ENCODE results near the gene TPBG. TPM values are rescaled to one million over a fixed set of nuclear protein-coding genes. Genes with fewer than 3 reads are reported as not detected.
"Not testable (repeated sequence)": the region's sequence is repeated elsewhere in the genome, so short reads cannot be mapped to it uniquely, and the experiment has no call there.

The TPBG gene
- total RNA-seq, 2 experiments from 2014 or later = 0.35 to 0.50 TPM

- ChIA-PET POLR2A (no interaction called here), CTCF (no interaction called here)
- no peak for DNase-seq
- H3K36me3 Mint-ChIP-seq (ENCODE audit: low read depth) = no peaks in the 10 kb centered on the region
- H3K4me3 Mint-ChIP-seq = no peak overlapping the region
- no peaks in the 10 kb centered on the region for H3K9me3 Mint-ChIP-seq
- H3K27ac Mint-ChIP-seq = no peak overlapping the region
- no peaks in the 10 kb centered on the region for H3K4me1 Mint-ChIP-seq
- no peaks in the 10 kb centered on the region for H3K27me3 Mint-ChIP-seq
Observed at GRCh38 chr6:82385546-82385945, 21.9 kb downstream of the TPBG start.

- ChIA-PET POLR2A (no interaction called here), CTCF (no interaction called here)
- H3K27me3 Mint-ChIP-seq = no peaks in the 10 kb centered on the region
- no peak overlapping the region for H3K4me3 Mint-ChIP-seq
- H3K9me3 Mint-ChIP-seq = no peaks in the 10 kb centered on the region
- no peaks in the 10 kb centered on the region for H3K36me3 Mint-ChIP-seq (ENCODE audit: low read depth)
- no peak for DNase-seq
- no peak overlapping the region for H3K27ac Mint-ChIP-seq
- H3K4me1 Mint-ChIP-seq = no peaks in the 10 kb centered on the region
Observed at GRCh38 chr6:82385961-82386360, 22.3 kb downstream of the TPBG start.

- H3K4me3 Mint-ChIP-seq; DNase-seq; CTCF ChIA-PET; H3K4me1 Mint-ChIP-seq; POLR2A ChIA-PET; H3K9me3 Mint-ChIP-seq; H3K36me3 Mint-ChIP-seq (ENCODE audit: low read depth); H3K27me3 Mint-ChIP-seq; H3K27ac Mint-ChIP-seq: not testable (repeated sequence)
Observed at GRCh38 chr6:82394770-82395169, 31.2 kb downstream of the TPBG start.

GRCh38 chr6:82396964-82397751 lies 33.5 kb downstream of the TPBG start:
- Mint-ChIP-seq H3K4me3 (no peak overlapping the region), H3K27ac (no peak overlapping the region), H3K4me1 (no peaks in the 10 kb centered on the region), H3K36me3 (ENCODE audit: low read depth) (no peaks in the 10 kb centered on the region), H3K27me3 (no peaks in the 10 kb centered on the region), H3K9me3 (peaks cover 3% of the 10 kb centered on the region)
- DNase-seq = no peak
- CTCF ChIA-PET = no interaction called here
- POLR2A ChIA-PET = no interaction called here

GRCh38 chr6:82397962-82398692 lies 34.5 kb downstream of the TPBG start:
- Mint-ChIP-seq H3K4me1 (no peaks in the 10 kb centered on the region), H3K27me3 (peaks cover 1% of the 10 kb centered on the region), H3K36me3 (ENCODE audit: low read depth) (no peaks in the 10 kb centered on the region), H3K27ac (no peak overlapping the region), H3K9me3 (peaks cover 3% of the 10 kb centered on the region), H3K4me3 (no peak overlapping the region)
- ChIA-PET POLR2A (no interaction called here), CTCF (interaction anchor here (1.2 kb wide), 1 partner anchor 25 kb away, joined by 4 read pairs; no protein-coding TSS in a partner anchor)
- DNase-seq = no peak

- no peak overlapping the region for H3K4me3 Mint-ChIP-seq
- no peaks in the 10 kb centered on the region for H3K27me3 Mint-ChIP-seq
- POLR2A ChIA-PET = no interaction called here
- H3K4me1 Mint-ChIP-seq = no peaks in the 10 kb centered on the region
- H3K36me3 Mint-ChIP-seq (ENCODE audit: low read depth) = no peaks in the 10 kb centered on the region
- CTCF ChIA-PET = no interaction called here
- DNase-seq = no peak
- H3K9me3 Mint-ChIP-seq = no peaks in the 10 kb centered on the region
- no peak overlapping the region for H3K27ac Mint-ChIP-seq
Observed at GRCh38 chr6:82408952-82409431, 45.4 kb downstream of the TPBG start.

GRCh38 chr6:82410151-82410648 lies 46.6 kb downstream of the TPBG start:
- H3K4me3 Mint-ChIP-seq = no peak overlapping the region
- no peaks in the 10 kb centered on the region for H3K9me3 Mint-ChIP-seq
- H3K36me3 Mint-ChIP-seq (ENCODE audit: low read depth) = no peaks in the 10 kb centered on the region
- ChIA-PET POLR2A (no interaction called here), CTCF (no interaction called here)
- H3K27me3 Mint-ChIP-seq = no peaks in the 10 kb centered on the region
- H3K27ac Mint-ChIP-seq = no peak overlapping the region
- no peaks in the 10 kb centered on the region for H3K4me1 Mint-ChIP-seq
- DNase-seq = no peak

GRCh38 chr6:82413868-82414267 lies 50.3 kb downstream of the TPBG start:
- no peak overlapping the region for H3K27ac Mint-ChIP-seq
- no peaks in the 10 kb centered on the region for H3K36me3 Mint-ChIP-seq (ENCODE audit: low read depth)

GRCh38 chr6:82415820-82416219 lies 52.2 kb downstream of the TPBG start:
- DNase-seq = no peak
- Mint-ChIP-seq H3K4me1 (no peaks in the 10 kb centered on the region), H3K36me3 (ENCODE audit: low read depth) (no peaks in the 10 kb centered on the region), H3K4me3 (no peak overlapping the region), H3K9me3 (no peaks in the 10 kb centered on the region), H3K27ac (no peak overlapping the region), H3K27me3 (no peaks in the 10 kb centered on the region)
- POLR2A ChIA-PET = no interaction called here
- CTCF ChIA-PET = no interaction called here

More at GRCh38 chr6:82413868-82414267, 50.3 kb downstream of the TPBG start:
- ChIA-PET POLR2A (no interaction called here), CTCF (no interaction called here)
- Mint-ChIP-seq H3K4me1 (no peaks in the 10 kb centered on the region), H3K4me3 (no peak overlapping the region), H3K9me3 (no peaks in the 10 kb centered on the region), H3K27me3 (no peaks in the 10 kb centered on the region)
- no peak for DNase-seq

GRCh38 chr6:82416346-82416745 lies 52.7 kb downstream of the TPBG start:
- Mint-ChIP-seq H3K27ac (no peak overlapping the region), H3K36me3 (ENCODE audit: low read depth) (no peaks in the 10 kb centered on the region), H3K4me1 (no peaks in the 10 kb centered on the region), H3K27me3 (no peaks in the 10 kb centered on the region), H3K4me3 (no peak overlapping the region), H3K9me3 (no peaks in the 10 kb centered on the region)
- ChIA-PET CTCF (no interaction called here), POLR2A (no interaction called here)
- DNase-seq = no peak

Other genes with a start within 250 kb of the TPBG start
- 10 to 100 TPM; 26.8 to 27.3 TPM for gene IBTK, start 116.1 kb upstream of the TPBG start, total RNA-seq

Data from activated CD4-positive, alpha-beta T cell treated with anti-CD3 and anti-CD28 coated beads, Interleukin-2, amount 10 ng/mL, durations not matched to agents 7 days and 5 days (primary cell).